ENCODE data around the gene MAN2B1. TPM values are rescaled to one million over a fixed set of nuclear protein-coding genes. Genes with fewer than 3 reads are reported as not detected.
"Not testable (repeated sequence)": the region's sequence is repeated elsewhere in the genome, so short reads cannot be mapped to it uniquely, and the experiment has no call there.

The MAN2B1 gene
- total RNA-seq, 1 donor from 2014 or later, result 52.0 TPM

- no peak for DNase-seq (ENCODE audit: low read depth)
Observed at GRCh38 chr19:12623361-12624031, 43.0 kb downstream of the MAN2B1 start.

GRCh38 chr19:12621253-12622024, 45.1 kb downstream of the MAN2B1 start:
- not testable (repeated sequence) for DNase-seq (ENCODE audit: low read depth)

GRCh38 chr19:12617646-12618045, 48.9 kb downstream of the MAN2B1 start:
- DNase-seq (ENCODE audit: low read depth), result no peak

- DNase-seq (ENCODE audit: low read depth), result peak; percentile 87
Observed at GRCh38 chr19:12611361-12611699, 55.2 kb downstream of the MAN2B1 start.

GRCh38 chr19:12610540-12611360, 55.8 kb downstream of the MAN2B1 start, which contains the start of the genes ZNF490 and ZNF791:
ZNF490 (minus strand) TSS chr19:12610813; CDS start chr19:12610680, 133 bp downstream.
ZNF791 (plus strand) TSS chr19:12610920; CDS start chr19:12611080, 160 bp downstream.
- peak; percentile 99 for DNase-seq (ENCODE audit: low read depth)

GRCh38 chr19:12607631-12608030, 58.9 kb downstream of the MAN2B1 start:
- no peak for DNase-seq (ENCODE audit: low read depth)

GRCh38 chr19:12606796-12607195, 59.7 kb downstream of the MAN2B1 start:
- DNase-seq (ENCODE audit: low read depth), result no peak

GRCh38 chr19:12603714-12604113, 62.8 kb downstream of the MAN2B1 start:
- DNase-seq (ENCODE audit: low read depth), result peak; percentile 93

- DNase-seq (ENCODE audit: low read depth), result no peak
Observed at GRCh38 chr19:12597594-12597993, 68.9 kb downstream of the MAN2B1 start.

GRCh38 chr19:12596927-12597548, 69.5 kb downstream of the MAN2B1 start:
- DNase-seq (ENCODE audit: low read depth), result no peak

Other genes starting within 250 kb of the MAN2B1 start
- 1.9 and 2.3 TPM in 2 replicates for gene ZNF443, start 225.7 kb downstream of the MAN2B1 start, total RNA-seq
- gene ZNF709, start 181.9 kb downstream of the MAN2B1 start, total RNA-seq, result 3.2 and 4.4 TPM in 2 replicates
- gene ZNF564, start 115.3 kb downstream of the MAN2B1 start, total RNA-seq, result 5.8 and 6.0 TPM in 2 replicates
- 5.8 and 8.6 TPM in 2 replicates for gene ZNF490, start 55.9 kb downstream of the MAN2B1 start, total RNA-seq
- 12.5 and 13.6 TPM in 2 replicates for gene ZNF791, start 55.8 kb downstream of the MAN2B1 start, total RNA-seq
- 10.2 and 10.5 TPM in 2 replicates for gene WDR83, start 65 bp upstream of the MAN2B1 start, total RNA-seq
- 72.5 and 97.1 TPM in 2 replicates for gene DHPS, start 15.1 kb upstream of the MAN2B1 start, total RNA-seq
- gene GNG14, start 21.3 kb upstream of the MAN2B1 start, total RNA-seq, result not detected in 2 replicates
- gene FBXW9, start 29.9 kb upstream of the MAN2B1 start, total RNA-seq, result 11.9 and 12.2 TPM in 2 replicates
- 45.6 and 51.3 TPM in 2 replicates for gene TNPO2, start 57.2 kb upstream of the MAN2B1 start, total RNA-seq
- gene TRIR, start 67.9 kb upstream of the MAN2B1 start, total RNA-seq, result 200 and 262 TPM in 2 replicates
- 73.1 and 96.8 TPM in 2 replicates for gene GET3, start 70.8 kb upstream of the MAN2B1 start, total RNA-seq
- gene BEST2, start 85.0 kb upstream of the MAN2B1 start, total RNA-seq, result 0.05 and 0.24 TPM in 2 replicates
- gene HOOK2, start 108.8 kb upstream of the MAN2B1 start, total RNA-seq, result 39.6 and 49.9 TPM in 2 replicates
- gene JUNB, start 124.7 kb upstream of the MAN2B1 start, total RNA-seq, result 84.4 and 96.5 TPM in 2 replicates
- gene PRDX2, start 135.1 kb upstream of the MAN2B1 start, total RNA-seq, result 109 and 130 TPM in 2 replicates
- gene THSD8, start 135.3 kb upstream of the MAN2B1 start, total RNA-seq, result not detected in 2 replicates
- gene RNASEH2A, start 139.8 kb upstream of the MAN2B1 start, total RNA-seq, result 3.5 and 4.3 TPM in 2 replicates
- not detected in 2 replicates for gene RTBDN, start 167.8 kb upstream of the MAN2B1 start, total RNA-seq
- 0.42 TPM in 1 of 2 replicates, not detected in the other for gene MAST1, start 171.8 kb upstream of the MAN2B1 start, total RNA-seq
- gene DNASE2, start 214.7 kb upstream of the MAN2B1 start, total RNA-seq, result 21.3 and 22.3 TPM in 2 replicates
- gene KLF1, start 220.5 kb upstream of the MAN2B1 start, total RNA-seq, result not detected in 2 replicates
- 32.8 and 42.3 TPM in 2 replicates for gene GCDH, start 224.4 kb upstream of the MAN2B1 start, total RNA-seq

Measured in myocyte (in vitro differentiated cells).